ENCODE data around the gene TMSB15C.
"Not testable (repeated sequence)": the region's sequence is repeated elsewhere in the genome, so short reads cannot be mapped to it uniquely, and the experiment has no call there.

TMSB15C gene

DNA sequence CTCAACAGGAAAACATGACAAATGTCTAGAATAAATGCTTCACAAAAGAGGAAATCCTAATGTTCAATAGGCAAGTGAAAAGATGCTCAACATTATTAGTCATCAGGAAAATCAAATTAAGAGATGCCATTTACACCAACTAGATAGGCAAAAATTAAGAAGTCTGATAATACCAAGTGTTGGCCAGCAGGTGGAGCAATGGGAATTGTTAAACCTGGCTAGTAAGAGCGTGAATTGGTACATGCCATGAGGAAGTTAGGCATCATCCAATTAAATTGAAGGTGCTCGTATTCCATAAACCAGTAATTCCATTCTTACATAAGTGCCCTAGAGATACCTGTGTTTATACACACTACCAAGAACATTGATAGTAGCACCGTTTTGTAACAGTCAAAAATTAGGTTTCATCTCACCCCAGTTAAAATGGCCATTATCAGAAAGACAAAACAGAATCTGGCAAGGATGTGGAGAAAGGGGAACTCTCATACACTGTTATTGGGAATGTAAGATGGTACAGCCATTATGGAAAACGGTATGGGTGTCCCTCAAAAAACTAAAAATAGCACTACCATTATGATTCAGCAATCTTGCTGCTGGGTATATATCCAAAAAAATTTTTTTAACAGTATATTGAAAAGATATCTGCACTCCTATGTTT is 22.2 kb upstream of the TMSB15C start:
- H3K27me3 Mint-ChIP-seq = no peaks in the 10 kb centered on the region
- ATAC-seq (replicated peaks; ENCODE audit: extremely low read depth, poor library complexity, severe bottlenecking) = peak; percentile 43
- peak in 1 of 2 donors; percentile 38 for DNase-seq (ENCODE audit: low spot score in 2 of 2)
- peaks cover 5% of the 10 kb centered on the region for H3K36me3 Mint-ChIP-seq (ENCODE audit: insufficient read depth)
- H3K9me3 Mint-ChIP-seq = no peaks in the 10 kb centered on the region
- peaks cover 6% of the 10 kb centered on the region for H3K4me1 Mint-ChIP-seq
- H3K4me3 Mint-ChIP-seq = no peak overlapping the region
- H3K27ac Mint-ChIP-seq (ENCODE audit: low read depth) = no peak overlapping the region

DNA sequence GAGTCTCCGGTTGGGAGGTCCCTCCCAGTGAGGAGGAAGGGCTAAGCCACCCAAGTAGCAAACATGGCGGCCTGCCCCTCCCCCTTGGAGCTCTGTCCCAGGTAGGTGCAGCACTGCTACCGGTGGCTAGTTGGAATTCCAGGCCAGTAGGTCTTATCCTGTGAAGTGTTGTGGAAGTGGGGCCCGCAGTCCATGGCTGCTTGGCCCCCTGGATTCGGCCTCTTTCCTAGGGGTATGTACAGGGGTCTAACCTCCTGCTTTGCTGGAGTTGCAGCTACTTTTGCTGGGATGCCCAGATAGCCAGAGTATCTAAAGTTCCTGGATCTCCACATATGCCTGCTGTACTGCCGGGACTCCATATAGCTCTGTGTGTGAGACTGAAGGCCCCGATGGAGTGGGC is 9.9 kb upstream of the TMSB15C start:
- Mint-ChIP-seq H3K4me3 (no peak overlapping the region), H3K27ac (ENCODE audit: low read depth) (no peak overlapping the region), H3K36me3 (ENCODE audit: insufficient read depth) (no peaks in the 10 kb centered on the region), H3K9me3 (no peaks in the 10 kb centered on the region), H3K4me1 (no peaks in the 10 kb centered on the region), H3K27me3 (peaks cover 12% of the 10 kb centered on the region)
- no peak for DNase-seq (ENCODE audit: low spot score in 2 of 2)
- ATAC-seq (replicated peaks; ENCODE audit: extremely low read depth, poor library complexity, severe bottlenecking) = no peak

DNA sequence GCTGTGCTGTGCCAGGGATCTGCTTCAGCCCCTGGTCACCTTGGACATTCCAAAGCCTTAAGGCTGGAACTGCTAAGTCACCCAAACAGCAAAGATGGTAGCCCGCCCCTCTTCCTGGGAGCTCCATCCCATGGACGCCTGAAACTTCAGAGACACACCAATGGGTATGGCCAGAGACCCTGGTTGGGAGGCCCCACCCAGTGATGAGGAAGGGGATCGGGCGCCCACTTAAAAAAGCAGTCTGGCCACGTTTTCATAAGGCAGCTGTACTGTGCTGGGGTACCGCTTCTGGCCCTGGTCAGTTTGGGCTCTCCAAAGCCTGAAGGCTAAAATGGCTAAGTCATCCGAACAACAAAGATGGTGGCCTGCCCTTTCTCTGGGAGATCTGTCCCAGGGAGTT is 9.4 kb upstream of the TMSB15C start:
- no peak overlapping the region for H3K4me3 Mint-ChIP-seq

DNA sequence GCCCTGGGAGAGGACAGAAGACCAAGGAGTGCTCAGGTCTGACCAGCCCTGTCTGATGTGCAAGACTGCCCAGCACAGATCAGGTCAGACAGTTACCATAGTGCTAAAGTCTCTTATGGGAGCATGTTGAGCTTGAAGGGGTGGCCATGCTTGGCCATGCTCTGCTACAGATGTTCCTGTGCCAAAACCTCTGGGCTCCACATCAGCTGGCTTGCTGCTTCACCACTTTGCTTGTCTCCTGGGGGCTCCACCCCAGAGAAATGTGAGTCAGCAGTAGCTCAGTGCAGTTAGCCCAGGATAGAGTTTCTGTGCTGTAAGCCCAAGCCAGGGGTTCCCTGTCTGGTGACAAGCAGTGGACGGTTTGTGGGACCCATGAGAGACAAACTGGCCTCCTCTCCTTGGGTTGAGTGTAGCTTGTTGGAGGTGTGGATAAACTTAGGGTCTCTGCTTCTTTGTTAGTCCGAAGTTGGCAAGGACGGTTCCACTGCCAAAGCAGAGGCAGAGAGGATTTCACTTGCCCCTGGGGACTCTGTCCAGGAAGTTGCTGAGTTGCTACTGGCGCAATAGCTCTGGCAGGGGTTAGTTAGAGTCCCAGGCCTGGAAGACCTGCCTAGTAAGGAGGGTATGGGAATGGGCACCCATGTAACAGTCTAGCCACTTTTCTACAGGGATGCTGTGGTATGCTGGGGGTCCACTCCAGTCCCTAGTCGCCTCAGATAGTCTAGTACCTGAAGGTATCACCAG is 8.7 kb upstream of the TMSB15C start:
- Mint-ChIP-seq H3K27ac (ENCODE audit: low read depth) (no peak overlapping the region), H3K4me3 (no peak overlapping the region), H3K36me3 (ENCODE audit: insufficient read depth) (no peaks in the 10 kb centered on the region), H3K27me3 (peaks cover 12% of the 10 kb centered on the region), H3K9me3 (no peaks in the 10 kb centered on the region), H3K4me1 (no peaks in the 10 kb centered on the region)
- DNase-seq (ENCODE audit: low spot score in 2 of 2) (no peak), ATAC-seq (replicated peaks; ENCODE audit: extremely low read depth, poor library complexity, severe bottlenecking) (no peak)

More for the DNA sequence above, 9.4 kb upstream of the TMSB15C start:
- no peak for ATAC-seq (replicated peaks; ENCODE audit: extremely low read depth, poor library complexity, severe bottlenecking)
- H3K27me3 Mint-ChIP-seq = peaks cover 12% of the 10 kb centered on the region
- DNase-seq (ENCODE audit: low spot score in 2 of 2) = no peak
- no peak overlapping the region for H3K27ac Mint-ChIP-seq (ENCODE audit: low read depth)
- no peaks in the 10 kb centered on the region for H3K36me3 Mint-ChIP-seq (ENCODE audit: insufficient read depth)
- H3K4me1 Mint-ChIP-seq = no peaks in the 10 kb centered on the region
- H3K9me3 Mint-ChIP-seq = no peaks in the 10 kb centered on the region

DNA sequence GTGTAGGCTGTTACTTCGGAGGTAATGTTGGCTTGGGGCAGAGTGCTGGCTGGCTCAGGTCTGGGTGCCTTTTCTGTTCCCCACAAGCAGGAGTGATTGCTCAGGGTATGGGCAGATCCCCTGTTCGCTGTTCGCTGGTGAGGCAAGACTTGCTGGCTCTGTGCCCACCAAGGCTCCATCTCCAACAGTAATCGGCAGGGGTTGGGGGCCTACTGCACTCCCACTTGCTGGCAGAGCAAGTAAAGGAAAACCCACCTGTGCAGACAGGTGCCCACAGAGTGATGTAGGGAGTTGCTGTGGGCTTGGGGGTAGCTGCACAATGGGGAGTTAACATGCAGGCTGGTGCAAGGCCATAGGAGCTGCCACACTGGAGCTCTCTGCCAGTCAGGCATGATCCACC is 8.0 kb upstream of the TMSB15C start:
- Mint-ChIP-seq H3K9me3 (no peaks in the 10 kb centered on the region), H3K4me1 (no peaks in the 10 kb centered on the region)

DNA sequence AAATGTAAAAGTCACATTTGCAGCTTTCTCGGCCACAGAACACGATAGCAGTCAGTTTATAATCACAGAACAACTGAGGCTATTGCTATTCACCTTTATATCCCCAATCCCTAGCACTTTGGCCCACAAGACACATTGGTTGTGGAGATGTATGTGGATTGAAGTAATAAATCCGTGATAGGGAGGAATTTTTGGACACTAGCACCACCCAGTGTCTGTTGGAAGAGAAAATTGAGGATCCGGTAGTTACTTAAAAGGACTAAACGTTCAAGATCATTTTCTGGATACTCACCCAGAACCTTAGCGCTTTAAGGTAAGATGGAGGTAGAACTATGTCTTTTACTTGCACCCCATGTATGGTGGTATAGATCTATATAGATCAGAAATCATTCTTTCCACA is 1.8 kb upstream of the TMSB15C start:
- not testable (repeated sequence) for H3K36me3 Mint-ChIP-seq (ENCODE audit: insufficient read depth); DNase-seq (ENCODE audit: low spot score in 2 of 2); H3K4me3 Mint-ChIP-seq; H3K27me3 Mint-ChIP-seq; H3K27ac Mint-ChIP-seq (ENCODE audit: low read depth); H3K4me1 Mint-ChIP-seq; ATAC-seq (replicated peaks; ENCODE audit: extremely low read depth, poor library complexity, severe bottlenecking); H3K9me3 Mint-ChIP-seq

More for the DNA sequence above, 8.0 kb upstream of the TMSB15C start:
- no peak for ATAC-seq (replicated peaks; ENCODE audit: extremely low read depth, poor library complexity, severe bottlenecking)
- DNase-seq (ENCODE audit: low spot score in 2 of 2) = no peak
- no peak overlapping the region for H3K4me3 Mint-ChIP-seq
- H3K36me3 Mint-ChIP-seq (ENCODE audit: insufficient read depth) = no peaks in the 10 kb centered on the region
- peaks cover 12% of the 10 kb centered on the region for H3K27me3 Mint-ChIP-seq
- H3K27ac Mint-ChIP-seq (ENCODE audit: low read depth) = no peak overlapping the region

DNA sequence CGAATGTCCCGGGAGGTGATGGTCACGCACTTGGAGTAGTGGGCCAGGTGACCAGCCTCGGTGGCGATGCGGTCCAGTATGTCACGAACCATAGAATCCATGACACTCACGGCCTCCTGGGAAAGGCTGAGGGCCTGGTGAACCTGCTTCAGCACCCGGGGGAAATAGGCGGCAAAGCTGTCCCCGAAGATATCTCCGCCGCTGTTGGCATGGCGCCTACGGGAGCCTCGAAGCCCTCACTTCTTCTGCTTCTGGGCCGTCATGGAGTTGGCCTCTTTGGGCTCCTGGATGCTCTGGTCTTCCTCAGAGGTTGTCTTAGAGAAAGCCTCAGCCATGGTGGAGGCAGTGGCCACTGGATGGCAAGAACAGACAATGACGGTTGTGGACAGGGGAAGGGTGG is 13.4 kb downstream of the TMSB15C start:
- H3K4me3 Mint-ChIP-seq; H3K36me3 Mint-ChIP-seq (ENCODE audit: insufficient read depth); H3K27ac Mint-ChIP-seq (ENCODE audit: low read depth); DNase-seq (ENCODE audit: low spot score in 2 of 2); H3K27me3 Mint-ChIP-seq; H3K9me3 Mint-ChIP-seq; ATAC-seq (replicated peaks; ENCODE audit: extremely low read depth, poor library complexity, severe bottlenecking); H3K4me1 Mint-ChIP-seq: not testable (repeated sequence)

DNA sequence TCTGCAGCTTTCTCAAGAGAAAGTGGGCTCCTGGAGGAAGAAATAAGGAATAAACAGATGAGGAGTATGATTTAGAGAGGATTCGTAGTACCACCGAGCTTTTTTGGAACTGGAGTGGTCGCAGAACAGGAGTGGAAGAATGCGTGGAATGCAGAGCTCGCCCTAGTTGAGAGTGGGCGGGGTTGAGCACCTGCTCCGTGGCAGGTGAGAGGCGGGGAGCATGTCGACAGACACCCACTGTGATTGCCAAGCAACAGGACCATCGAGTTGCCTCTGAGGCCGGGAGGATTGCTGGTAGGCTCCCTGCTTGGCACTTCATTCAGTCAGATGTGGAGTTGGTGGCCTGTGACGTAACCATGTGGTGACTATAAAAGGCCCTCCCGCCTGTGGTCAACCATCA is 21.1 kb downstream of the TMSB15C start:
- not testable (repeated sequence) for H3K4me1 Mint-ChIP-seq; H3K4me3 Mint-ChIP-seq; H3K9me3 Mint-ChIP-seq; H3K36me3 Mint-ChIP-seq (ENCODE audit: insufficient read depth); H3K27ac Mint-ChIP-seq (ENCODE audit: low read depth); DNase-seq (ENCODE audit: low spot score in 2 of 2); ATAC-seq (replicated peaks; ENCODE audit: extremely low read depth, poor library complexity, severe bottlenecking); H3K27me3 Mint-ChIP-seq

DNA sequence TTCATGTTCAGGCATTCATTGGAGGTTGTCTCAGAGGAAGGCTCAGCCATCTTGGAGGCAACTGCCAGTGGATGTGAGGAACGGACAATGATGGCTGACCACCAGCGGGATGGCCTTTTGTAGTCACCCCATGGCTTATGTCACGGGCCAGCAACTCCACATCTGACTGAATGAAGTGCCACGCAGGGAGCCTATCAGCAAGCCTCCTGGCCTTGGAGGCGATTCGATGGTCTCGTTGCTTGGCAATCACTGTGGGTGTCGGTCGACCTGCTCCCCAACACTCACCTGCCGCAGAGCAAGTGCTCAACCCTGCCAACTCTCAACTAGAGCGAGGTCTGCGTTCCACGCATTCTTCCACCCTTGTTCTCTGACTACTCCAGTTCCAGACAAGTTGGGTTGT is 28.9 kb downstream of the TMSB15C start:
- no peak for ATAC-seq (replicated peaks; ENCODE audit: extremely low read depth, poor library complexity, severe bottlenecking)
- H3K27ac Mint-ChIP-seq (ENCODE audit: low read depth) = no peak overlapping the region
- H3K4me3 Mint-ChIP-seq = no peak overlapping the region
- no peak for DNase-seq (ENCODE audit: low spot score in 2 of 2)
- H3K4me1 Mint-ChIP-seq = no peaks in the 10 kb centered on the region
- H3K9me3 Mint-ChIP-seq = no peaks in the 10 kb centered on the region
- H3K27me3 Mint-ChIP-seq = peaks cover 52% of the 10 kb centered on the region
- H3K36me3 Mint-ChIP-seq (ENCODE audit: insufficient read depth) = no peaks in the 10 kb centered on the region

DNA sequence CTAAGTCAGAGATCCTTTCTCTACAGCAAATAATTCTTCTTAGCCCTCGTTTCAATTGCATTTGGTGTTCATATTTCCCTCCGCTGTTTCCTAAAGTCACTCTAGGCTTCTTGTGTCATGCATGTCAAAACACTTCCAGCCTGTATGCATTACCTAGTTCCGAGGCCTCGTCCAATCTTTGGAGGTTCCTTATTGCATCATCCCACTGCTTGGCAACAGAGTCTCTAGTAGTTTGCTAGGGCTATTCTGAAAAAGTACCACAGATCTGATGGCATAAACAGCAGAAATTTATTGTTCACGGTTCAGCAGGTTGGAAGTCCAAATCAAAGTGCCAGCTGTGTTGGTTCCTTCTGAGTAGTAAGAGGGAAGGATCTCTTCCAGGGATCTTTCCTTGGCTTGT is 30.4 kb downstream of the TMSB15C start:
- DNase-seq (ENCODE audit: low spot score in 2 of 2) = no peak
- Mint-ChIP-seq H3K4me3 (no peak overlapping the region), H3K4me1 (no peaks in the 10 kb centered on the region), H3K27ac (ENCODE audit: low read depth) (no peak overlapping the region), H3K27me3 (peaks cover 68% of the 10 kb centered on the region), H3K36me3 (ENCODE audit: insufficient read depth) (no peaks in the 10 kb centered on the region), H3K9me3 (no peaks in the 10 kb centered on the region)
- ATAC-seq (replicated peaks; ENCODE audit: extremely low read depth, poor library complexity, severe bottlenecking) = no peak

DNA sequence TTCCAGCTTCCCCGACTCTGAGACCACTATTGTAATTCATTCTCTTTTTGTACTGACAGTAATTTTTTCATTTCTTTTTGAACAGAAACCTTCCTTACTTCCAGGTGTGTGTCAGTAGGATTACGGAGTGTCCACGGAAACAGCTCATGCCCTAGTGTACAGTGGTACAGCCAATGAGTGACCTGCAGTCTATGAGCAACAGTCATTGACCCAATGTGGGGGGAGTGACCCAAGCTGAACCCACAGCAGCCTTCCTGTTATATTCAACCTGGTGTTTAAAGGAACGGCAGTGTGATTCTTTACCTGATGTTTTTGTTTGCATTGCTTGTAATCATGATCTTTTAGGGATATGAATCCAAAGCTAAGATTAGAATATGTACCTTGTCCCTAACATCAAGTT is 35.0 kb downstream of the TMSB15C start:
- DNase-seq (ENCODE audit: low spot score in 2 of 2) (no peak), ATAC-seq (replicated peaks; ENCODE audit: extremely low read depth, poor library complexity, severe bottlenecking) (no peak)
- no peaks in the 10 kb centered on the region for H3K9me3 Mint-ChIP-seq
- no peak overlapping the region for H3K27ac Mint-ChIP-seq (ENCODE audit: low read depth)
- no peaks in the 10 kb centered on the region for H3K4me1 Mint-ChIP-seq
- H3K27me3 Mint-ChIP-seq = peaks cover 65% of the 10 kb centered on the region
- no peaks in the 10 kb centered on the region for H3K36me3 Mint-ChIP-seq (ENCODE audit: insufficient read depth)
- H3K4me3 Mint-ChIP-seq = no peak overlapping the region

DNA sequence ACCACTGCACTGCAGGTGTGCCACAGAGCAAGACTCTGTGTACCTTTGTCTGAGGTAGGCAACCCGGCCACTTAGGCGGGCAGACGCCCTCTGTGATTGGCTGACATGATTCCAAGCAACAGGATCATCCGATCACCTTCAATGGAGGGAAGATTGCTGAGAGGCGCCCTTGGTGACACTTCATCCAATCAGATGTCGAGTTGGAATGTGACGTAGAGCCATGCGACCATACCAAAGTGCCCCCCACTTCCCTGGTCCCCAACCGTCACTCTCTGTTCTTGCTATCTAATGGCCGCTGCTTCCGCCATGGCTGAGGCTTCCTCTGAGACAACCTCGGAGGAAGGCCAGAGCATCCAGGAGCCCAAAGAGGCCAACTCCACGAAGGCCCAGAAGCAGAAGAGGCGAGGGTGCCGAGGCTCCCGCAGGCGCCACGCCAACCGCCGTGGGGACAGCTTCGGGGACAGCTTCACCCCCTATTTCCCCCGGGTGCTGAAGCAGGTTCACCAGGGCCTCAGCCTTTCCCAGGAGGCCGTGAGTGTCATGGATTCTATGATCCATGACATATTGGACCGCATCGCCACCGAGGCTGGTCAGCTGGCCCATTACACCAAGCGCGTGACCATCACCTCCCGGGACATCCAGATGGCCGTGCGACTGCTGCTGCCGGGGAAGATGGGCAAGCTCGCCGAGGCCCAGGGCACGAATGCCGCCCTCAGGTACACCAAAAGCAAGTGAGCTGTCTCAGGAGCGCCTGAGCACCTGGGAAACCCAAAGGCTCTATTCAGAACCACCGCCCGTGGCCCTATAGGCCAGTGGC is 36.1 kb downstream of the TMSB15C start, which contains the start of gene H2BW2:
TSS of gene H2BW2 (plus strand) at position 268 of the 817 bp plus-strand sequence. CDS start at position 307, 39 bp downstream.
- Mint-ChIP-seq H3K9me3 (no peaks in the 10 kb centered on the region), H3K27ac (ENCODE audit: low read depth) (no peak within 1 kb of the TSS), H3K27me3 (peaks cover 75% of the 10 kb centered on the region), H3K4me3 (no peak within 1 kb of the TSS), H3K4me1 (no peaks in the 10 kb centered on the region), H3K36me3 (ENCODE audit: insufficient read depth) (no peaks in the 10 kb centered on the region)
- DNase-seq (ENCODE audit: low spot score in 2 of 2) = no peak
- ATAC-seq (replicated peaks; ENCODE audit: extremely low read depth, poor library complexity, severe bottlenecking) = no peak

Data from central memory CD8-positive, alpha-beta T cell (primary cell).